ENCODE measurements around the gene C9orf78.

C9orf78 gene

GRCh38 chr9:129839324-129840023 is 4.4 kb upstream of the C9orf78 start:
- no peak for DNase-seq

- peak; percentile 23 for DNase-seq
These were observed 3.7 kb upstream of the C9orf78 start for GRCh38 chr9:129838707-129839259.

GRCh38 chr9:129836311-129837007 is 1.4 kb upstream of the C9orf78 start:
- peak; percentile 42 for DNase-seq

GRCh38 chr9:129835860-129836223 is 767 bp upstream of the C9orf78 start:
- no peak for DNase-seq

GRCh38 chr9:129834489-129835127 is 467 bp downstream of the C9orf78 start:
- peak; percentile 39 for DNase-seq

- no peak for DNase-seq
These were observed 2.1 kb downstream of the C9orf78 start for GRCh38 chr9:129832982-129833381.

GRCh38 chr9:129828969-129829368 is 6.1 kb downstream of the C9orf78 start:
- no peak for DNase-seq

- no peak for DNase-seq
These were observed 7.0 kb downstream of the C9orf78 start for GRCh38 chr9:129828051-129828450.

GRCh38 chr9:129826759-129827158 is 8.3 kb downstream of the C9orf78 start:
- no peak for DNase-seq

GRCh38 chr9:129826344-129826743 is 8.7 kb downstream of the C9orf78 start:
- DNase-seq: no peak

GRCh38 chr9:129823935-129824601 is 11.0 kb downstream of the C9orf78 start, which contains the start of gene TOR1A:
Gene TOR1A, minus strand, starts transcription at chr9:129824136. Its CDS starts 51 bp downstream, at chr9:129824085.
- peak; percentile 91 for DNase-seq

GRCh38 chr9:129823542-129823934 is 11.5 kb downstream of the C9orf78 start:
- DNase-seq: no peak

- no peak for DNase-seq
These were observed 12.1 kb downstream of the C9orf78 start for GRCh38 chr9:129822898-129823541.

GRCh38 chr9:129816501-129817435 is 18.3 kb downstream of the C9orf78 start:
- DNase-seq: no peak

- DNase-seq: no peak
These were observed 19.8 kb downstream of the C9orf78 start for GRCh38 chr9:129815278-129815677.

GRCh38 chr9:129814432-129815223 is 20.4 kb downstream of the C9orf78 start:
- no peak for DNase-seq

- no peak for DNase-seq
These were observed 21.4 kb downstream of the C9orf78 start for GRCh38 chr9:129813661-129814060.

GRCh38 chr9:129812385-129812784 is 22.7 kb downstream of the C9orf78 start:
- DNase-seq: no peak

GRCh38 chr9:129811967-129812363 is 23.1 kb downstream of the C9orf78 start:
- DNase-seq: no peak

GRCh38 chr9:129810788-129811187 is 24.3 kb downstream of the C9orf78 start:
- no peak for DNase-seq

GRCh38 chr9:129810116-129810515 is 25.0 kb downstream of the C9orf78 start:
- DNase-seq: no peak
